K562 (cell line): ENCODE data around the gene LRP4. TPM values are rescaled to one million over a fixed set of nuclear protein-coding genes. Genes with fewer than 3 reads are reported as not detected.

ENCODE experiments used
- ATAC-seq: fragments of 200-7000 bp; cut with Tn5 transposase; 3 replicates; pipeline ENCODE4 v1.9.1; 2020; ENCODE audit warnings: moderate library complexity
- BruUV-seq: library from RNA; stranded (reverse); fragments of 400-500 nt; replicated peaks from 2 replicates; lab custom pipeline; 2021; lab: Mats Ljungman, UMichigan
- CTCF ChIA-PET: fragments of 300-600 bp; formaldehyde crosslinking; extraction: SDS; loops from one replicate; lab custom pipeline; 2021; ENCODE audit warnings: low intra/inter-chr PET ratio; lab: Yijun Ruan, JAX
- POLR2A ChIA-PET: fragments of 300-600, 350-650 bp; sonication (Branson Sonifier 250); formaldehyde crosslinking; extraction: SDS; loops from one replicate; lab custom pipeline; 2021; ENCODE audit warnings: antibody characterized with exemption, inconsistent platforms; lab: Yijun Ruan, JAX
- DNase-seq, 4 experiments: peaks; one replicate each; pipeline versions ENCODE4 v3.0.0 to v3.0.0-alpha.2; 2011 to 2018; ENCODE audit warnings: low spot score in 3 of 4, mixed read lengths in 3 of 4; ENCODE audit errors: extremely low read depth in 1 of 4
- FAIRE-seq: peaks from 2 replicates; lab custom pipeline; 2011; peaks lifted over from hg19 to GRCh38; lab: Jason Lieb, UNC
- H2AFZ ChIP-seq: 2 replicates; pipeline ENCODE4 v1.6.0; 2011; ENCODE audit warnings: low read depth, low read length, control low read depth, inconsistent platforms
- H3K27ac ChIP-seq: fragments of 200-600 bp; 3 replicates; pipeline ENCODE4 v1.8.0; 2011; ENCODE audit warnings: low read depth, mild to moderate bottlenecking, control low read depth, inconsistent platforms, low read length, moderate library complexity, mixed read lengths; ENCODE audit errors: extremely low read depth
- H3K27me3 ChIP-seq, 2 experiments: fragments of 300-600 bp in 1 of 2; 2 replicates in 1 of 2; 3 replicates in 1 of 2; pipeline versions ENCODE4 v1.6.0 to v1.8.0; 2011; ENCODE audit warnings: inconsistent platforms in 2 of 2, low read length in 2 of 2, mild to moderate bottlenecking in 1 of 2, mixed read lengths in 1 of 2, moderate library complexity in 1 of 2; ENCODE audit not compliant: control insufficient read depth in 2 of 2, insufficient read depth in 2 of 2
- H3K36me3 ChIP-seq: fragments of 300-600 bp; 3 replicates; pipeline ENCODE4 v1.8.0; 2011; ENCODE audit warnings: mild to moderate bottlenecking, low read length, inconsistent platforms; ENCODE audit not compliant: control insufficient read depth, insufficient read depth
- H3K4me1 ChIP-seq, 2 experiments: fragments of 200-600 bp in 1 of 2; replicated peaks in 1 of 2; 2 replicates in 1 of 2; 3 replicates in 1 of 2; pipeline versions ENCODE4 v1.5.1 to v1.8.0; 2011; ENCODE audit warnings: inconsistent platforms in 2 of 2, low read length in 2 of 2, mild to moderate bottlenecking in 1 of 2, mixed read lengths in 1 of 2, moderate library complexity in 1 of 2; ENCODE audit not compliant: control insufficient read depth in 2 of 2, insufficient read depth in 2 of 2
- H3K4me2 ChIP-seq: 2 replicates; pipeline ENCODE4 v1.6.1; 2011; ENCODE audit warnings: low read length, control low read depth, inconsistent platforms, mixed read lengths; ENCODE audit not compliant: insufficient read depth
- H3K4me3 ChIP-seq: fragments of 200-600 bp; sonication (generic), shearing (Covaris generic); 2 replicates; pipeline ENCODE4 v1.5.1; 2016; ENCODE audit warnings: control low read depth, inconsistent platforms
- H3K79me2 ChIP-seq: fragments of 200-600 bp; 3 replicates; pipeline ENCODE4 v1.8.0; 2011; ENCODE audit warnings: low read length, inconsistent platforms; ENCODE audit not compliant: control insufficient read depth, insufficient read depth
- H3K9ac ChIP-seq, 2 experiments: 2 replicates each; pipeline versions ENCODE4 v1.6.0 to v1.6.1; 2011; ENCODE audit warnings: low read depth in 2 of 2, low read length in 2 of 2, control low read depth in 1 of 2, inconsistent platforms in 1 of 2, mild to moderate bottlenecking in 1 of 2, mixed read lengths in 1 of 2; ENCODE audit not compliant: insufficient read depth in 1 of 2
- H3K9me1 ChIP-seq: one replicate; pipeline ENCODE4 v1.6.0; 2011; ENCODE audit warnings: inconsistent platforms, mild to moderate bottlenecking, low read length, moderate library complexity; ENCODE audit not compliant: control insufficient read depth, insufficient read depth
- H3K9me3 ChIP-seq: replicated peaks from 2 replicates; pipeline ENCODE4 v1.5.1; 2011; ENCODE audit warnings: low read depth, low read length, inconsistent platforms; ENCODE audit not compliant: control insufficient read depth, insufficient read depth
- H4K20me1 ChIP-seq: replicated peaks from 2 replicates; pipeline ENCODE4 v1.6.1; 2011; ENCODE audit warnings: low read length, inconsistent platforms, mixed read lengths; ENCODE audit not compliant: control insufficient read depth, insufficient read depth
- ATF7 ChIP-seq: fragments of 450-650 bp; IDR thresholded peaks from 2 replicates; pipeline ENCODE4 v1.7.1; 2014; ENCODE audit warnings: mild to moderate bottlenecking, moderate library complexity
- FOXA1 ChIP-seq: fragments of 450-650 bp; IDR thresholded peaks from 2 replicates; pipeline ENCODE4 v1.6.1; 2016; ENCODE audit warnings: mild to moderate bottlenecking, borderline replicate concordance
- LEF1 ChIP-seq: fragments of 450-650 bp; IDR thresholded peaks from 2 replicates; pipeline ENCODE4 v1.6.1; 2016; ENCODE audit warnings: mild to moderate bottlenecking
- NFIC ChIP-seq: fragments of 450-650 bp; IDR thresholded peaks from 2 replicates; pipeline ENCODE4 v1.6.1; 2017; ENCODE audit warnings: mild to moderate bottlenecking, inconsistent platforms
- NR1H2 ChIP-seq: sonication (generic); formaldehyde crosslinking; IDR thresholded peaks from 2 replicates; pipeline ENCODE4 v1.4.0; 2020; ENCODE audit warnings: mild to moderate bottlenecking, missing genetic modification reagents
- POLR2AphosphoS5 ChIP-seq: IDR thresholded peaks from 2 replicates; pipeline ENCODE4 v1.6.1; 2011; ENCODE audit warnings: mild to moderate bottlenecking, low read depth, low read length, moderate library complexity; ENCODE audit not compliant: control insufficient read depth, insufficient read depth
- RBM15 ChIP-seq: fragments of 200-400 bp; formaldehyde crosslinking; IDR thresholded peaks from 2 replicates; pipeline ENCODE4 v1.6.1; 2018; ENCODE audit warnings: mild to moderate bottlenecking, low read length, moderate library complexity; ENCODE audit not compliant: insufficient read depth
- SMARCB1 ChIP-seq: IDR thresholded peaks from 2 replicates; pipeline ENCODE4 v1.6.1; 2011; ENCODE audit warnings: improper control_type of control experiment, low read depth; ENCODE audit not compliant: insufficient read length
- SMARCE1 ChIP-seq: fragments of 450-650 bp; IDR thresholded peaks from 2 replicates; pipeline ENCODE4 v1.7.1; 2016; ENCODE audit warnings: mild to moderate bottlenecking
- ZNF263 ChIP-seq: sonication (generic); formaldehyde crosslinking; IDR thresholded peaks from 2 replicates; pipeline ENCODE4 v1.8.0; 2022; ENCODE audit warnings: mild to moderate bottlenecking, missing genetic modification reagents, borderline replicate concordance
- ZSCAN29 ChIP-seq: fragments of 450-650 bp; IDR thresholded peaks from 2 replicates; pipeline ENCODE4 v1.6.1; 2017
- WGBS: fragments of 100-300 bp; shearing (Covaris generic); methylation state at CpG from one replicate; pipeline ENCODE4 v1.1.6; 2016; ENCODE audit warnings: low coverage, mixed read lengths; ENCODE audit not compliant: insufficient coverage; ENCODE audit errors: missing lambda C conversion rate; 5-methylcytosine and 5-hydroxymethylcytosine counted together
- in situ Hi-C: fragments of 300-500 bp; cut with MboI; formaldehyde crosslinking; loops from 4 replicates; pipeline ENCODE4 v1.15.0; 2018; ENCODE audit warnings: inconsistent platforms, mixed read lengths
- intact Hi-C: fragments of 100-400 bp; cut with micrococcal nuclease; formaldehyde crosslinking; loops from 2 replicates; pipeline ENCODE4 v1.14.2; 2022
- polyA plus RNA-seq, 8 experiments: library from polyadenylated mRNA; depleted of rRNA in 4 of 8; stranded (reverse) in 5 of 8; unstranded in 3 of 8; fragments of >200 nt; fragmentation: Nextera tagmentation in 2 of 8; fragmentation: Illumina TruSeq in 1 of 8; extraction: Ambion mirVana in 2 of 8; extraction: Trizol in 1 of 8; gene quantifications; 2 replicates each; pipeline versions ENCODE4 v1.2.1 to v1.2.3, GENCODE V29; 2011 to 2014; ENCODE audit warnings: inconsistent platforms in 1 of 8, missing spikeins in 1 of 8
- total RNA-seq, 7 experiments: library from RNA; depleted of rRNA in 6 of 7; stranded (reverse); fragments of >200 nt in 6 of 7; fragmentation: Illumina TruSeq in 2 of 7; extraction: Trizol in 2 of 7; gene quantifications; 2 replicates each; pipeline versions ENCODE4 v1.2.1 to v1.2.3, GENCODE V29; 2011 to 2021; ENCODE audit warnings: low replicate concordance in 1 of 7
- TF ChIP-seq, protein P1 (sequence below): sonication (generic); formaldehyde crosslinking; IDR thresholded peaks from 2 replicates; pipeline ENCODE4 v1.9.0; 2022; ENCODE audit warnings: mild to moderate bottlenecking, missing genetic modification reagents
- TF ChIP-seq, protein P2 (sequence below): fragments of 450-650 bp; IDR thresholded peaks from 2 replicates; pipeline ENCODE4 v1.7.1; 2018; ENCODE audit warnings: mild to moderate bottlenecking, low read depth; ENCODE audit not compliant: partially characterized antibody

Gene LRP4
- total and polyA plus RNA-seq, 9 of the 15 experiments (the other 6 are each of a cell fraction or from before 2014, with no cell fraction given) = 0.04 to 0.54 (median 0.10) TPM

DNA sequence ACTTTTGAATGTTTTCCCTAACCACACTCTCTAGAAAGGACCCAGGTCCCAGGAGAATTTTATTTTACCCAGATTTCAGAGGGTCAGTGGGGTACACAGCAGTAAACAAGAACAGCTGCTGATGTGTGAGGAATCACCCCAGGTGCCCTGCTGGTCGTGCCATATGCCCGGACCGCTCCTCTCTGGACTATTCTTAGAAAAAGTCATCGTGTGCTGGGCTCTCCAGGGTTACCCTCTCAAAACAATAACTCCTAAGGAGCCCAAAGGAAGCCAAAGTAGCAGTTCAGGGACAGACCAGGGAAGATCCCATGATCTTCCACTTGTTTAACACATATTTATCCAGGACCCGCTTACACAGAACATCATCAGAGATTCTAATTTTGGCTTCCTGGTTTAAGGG, 29.7 kb downstream of the LRP4 start:
- no peaks in the 10 kb centered on the region for H3K9me1 ChIP-seq
- H3K27me3 ChIP-seq = peaks cover 18 to 41% of the 10 kb centered on the region in 2 experiments
- no peaks in the 10 kb centered on the region for H4K20me1 ChIP-seq
- DNase-seq (no peak), FAIRE-seq (no peak), ATAC-seq (no peak)
- in situ Hi-C loops = loop anchor here (5.0 to 10.0 kb wide), 2 partner anchors 274 to 466 kb away; partner anchors contain the start of gene MYBPC3
- H3K79me2 ChIP-seq = no peaks in the 10 kb centered on the region
- no TSS peak for BruUV-seq
- no peak for TF ChIP-seq FOXA1
- H3K36me3 ChIP-seq = no peaks in the 10 kb centered on the region
- no peak overlapping the region for H2AFZ ChIP-seq
- WGBS = 18% methylated on average over 5 of the region's 5 CpGs
- H3K27ac ChIP-seq = no peak overlapping the region
- H3K9ac ChIP-seq = no peak overlapping the region
- H3K4me3 ChIP-seq = no peak overlapping the region
- POLR2A ChIA-PET = interaction anchor here (1.0 kb wide), 1 partner anchor 48 kb away, joined by 3 read pairs; the partner anchor contains the start of gene CSTPP1
- no peak overlapping the region for H3K4me2 ChIP-seq
- no peaks in the 10 kb centered on the region for H3K9me3 ChIP-seq
- CTCF ChIA-PET = interaction anchor here (3.1 to 4.6 kb wide), 2 partner anchors 264 to 272 kb away, joined by 27 to 35 read pairs; no protein-coding TSS in a partner anchor
- intact Hi-C loops = loop anchor here (1.0 to 10.0 kb wide), 5 partner anchors 214 to 566 kb away; partner anchors contain the start of gene MYBPC3
- H3K4me1 ChIP-seq = peaks cover 0 to 11% of the 10 kb centered on the region in 2 experiments; a peak in 3 of 5 replicates

DNA sequence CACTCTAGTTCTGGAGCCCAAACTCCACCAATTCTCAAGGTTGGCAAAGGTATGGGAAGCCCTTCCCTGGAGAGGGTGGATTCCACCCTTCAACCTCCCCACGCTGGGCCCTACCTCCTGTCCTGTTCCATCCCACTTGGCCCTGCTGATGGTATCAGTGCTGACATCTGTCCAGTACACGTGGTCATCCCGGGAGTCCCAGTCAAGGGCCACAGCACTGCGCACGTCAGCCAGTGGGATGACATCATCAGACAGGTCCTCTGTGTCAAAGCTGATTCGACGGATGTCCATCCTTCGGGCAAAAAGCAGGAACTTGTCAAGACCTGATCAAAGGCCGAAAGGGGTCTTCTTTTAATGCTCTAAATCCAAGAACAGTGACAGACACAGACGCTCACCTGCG, 32.1 kb downstream of the LRP4 start:
- Histone ChIP-seq H4K20me1 (no peaks in the 10 kb centered on the region), H3K27me3 (peaks cover 20 to 45% of the 10 kb centered on the region in 2 experiments), H3K36me3 (no peaks in the 10 kb centered on the region), H3K9ac (0 out of 4 replicates have a peak overlapping the region, but pooled peaks of 1 of the 2 experiments have one; percentile 3), H3K4me2 (peak overlapping the region; percentile 39), H3K4me1 (peaks cover 0 to 11% of the 10 kb centered on the region in 2 experiments; a peak in 3 of 5 replicates), H3K4me3 (no peak overlapping the region), H2AFZ (peak overlapping the region; percentile 52), H3K27ac (no peak overlapping the region), H3K79me2 (no peaks in the 10 kb centered on the region), H3K9me1 (no peaks in the 10 kb centered on the region), H3K9me3 (no peaks in the 10 kb centered on the region)
- DNase-seq (peak; percentile 53 to 79 (median 74)), FAIRE-seq (peak; percentile 76), ATAC-seq (peak; percentile 83)
- POLR2A ChIA-PET = no interaction called here
- CTCF ChIA-PET = no interaction called here
- in situ Hi-C loops = loop anchor here (5.0 to 10.0 kb wide), 2 partner anchors 276 to 469 kb away; partner anchors contain the start of gene MYBPC3
- WGBS = 8% methylated on average over 11 of the region's 11 CpGs
- intact Hi-C loops = loop anchor here (5.0 to 10.0 kb wide), 3 partner anchors 216 to 569 kb away; partner anchors contain the start of gene MYBPC3
- BruUV-seq = no TSS peak
- no peak for TF ChIP-seq NR1H2 (CRISPR knock-in tag)
- TF ChIP-seq ZSCAN29 = no peak
- TF ChIP-seq NFIC = no peak
- TF ChIP-seq, protein P1, sequence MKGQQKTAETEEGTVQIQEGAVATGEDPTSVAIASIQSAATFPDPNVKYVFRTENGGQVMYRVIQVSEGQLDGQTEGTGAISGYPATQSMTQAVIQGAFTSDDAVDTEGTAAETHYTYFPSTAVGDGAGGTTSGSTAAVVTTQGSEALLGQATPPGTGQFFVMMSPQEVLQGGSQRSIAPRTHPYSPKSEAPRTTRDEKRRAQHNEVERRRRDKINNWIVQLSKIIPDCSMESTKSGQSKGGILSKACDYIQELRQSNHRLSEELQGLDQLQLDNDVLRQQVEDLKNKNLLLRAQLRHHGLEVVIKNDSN (CRISPR knock-in tag) = peak; percentile 78
- TF ChIP-seq, protein P2, sequence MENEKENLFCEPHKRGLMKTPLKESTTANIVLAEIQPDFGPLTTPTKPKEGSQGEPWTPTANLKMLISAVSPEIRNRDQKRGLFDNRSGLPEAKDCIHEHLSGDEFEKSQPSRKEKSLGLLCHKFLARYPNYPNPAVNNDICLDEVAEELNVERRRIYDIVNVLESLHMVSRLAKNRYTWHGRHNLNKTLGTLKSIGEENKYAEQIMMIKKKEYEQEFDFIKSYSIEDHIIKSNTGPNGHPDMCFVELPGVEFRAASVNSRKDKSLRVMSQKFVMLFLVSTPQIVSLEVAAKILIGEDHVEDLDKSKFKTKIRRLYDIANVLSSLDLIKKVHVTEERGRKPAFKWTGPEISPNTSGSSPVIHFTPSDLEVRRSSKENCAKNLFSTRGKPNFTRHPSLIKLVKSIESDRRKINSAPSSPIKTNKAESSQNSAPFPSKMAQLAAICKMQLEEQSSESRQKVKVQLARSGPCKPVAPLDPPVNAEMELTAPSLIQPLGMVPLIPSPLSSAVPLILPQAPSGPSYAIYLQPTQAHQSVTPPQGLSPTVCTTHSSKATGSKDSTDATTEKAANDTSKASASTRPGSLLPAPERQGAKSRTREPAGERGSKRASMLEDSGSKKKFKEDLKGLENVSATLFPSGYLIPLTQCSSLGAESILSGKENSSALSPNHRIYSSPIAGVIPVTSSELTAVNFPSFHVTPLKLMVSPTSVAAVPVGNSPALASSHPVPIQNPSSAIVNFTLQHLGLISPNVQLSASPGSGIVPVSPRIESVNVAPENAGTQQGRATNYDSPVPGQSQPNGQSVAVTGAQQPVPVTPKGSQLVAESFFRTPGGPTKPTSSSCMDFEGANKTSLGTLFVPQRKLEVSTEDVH = peak; percentile 26
- TF ChIP-seq SMARCE1 = no peak; the same call in 1 of the 2 replicates
- TF ChIP-seq ZNF263 (CRISPR knock-in tag) = peak; percentile 52; the same call in 1 of the 2 replicates
- no peak for TF ChIP-seq LEF1
- no peak for TF ChIP-seq SMARCB1
- no peak for TF ChIP-seq POLR2AphosphoS5
- TF ChIP-seq ATF7 = peak; percentile 98
- TF ChIP-seq RBM15 = no peak
